CD4-positive, CD25-positive, alpha-beta regulatory T cell (primary cell): ENCODE measurements around the gene PHC2. TPM values are rescaled to one million over a fixed set of nuclear protein-coding genes. Genes with fewer than 3 reads are reported as not detected.

Experiments used
- ATAC-seq, 2 donors: fragments of 150-1000 bp; cut with Tn5 transposase; one replicate each; pipeline ENCODE4 v1.10.0; 2021; ENCODE audit warnings: low read depth in 2 of 2, moderate number of reproducible peaks in 2 of 2, moderate library complexity in 1 of 2
- DNase-seq, 3 donors: peaks; one replicate each; pipeline versions ENCODE4 v3.0.0 to v3.0.0-alpha.2; 2012 to 2022; ENCODE audit warnings: mixed read lengths in 1 of 3
- H3K27ac ChIP-seq: one replicate; pipeline ENCODE4 v1.7.0; 2013; ENCODE audit warnings: mild to moderate bottlenecking, low read length; ENCODE audit not compliant: insufficient read depth, poor library complexity, severe bottlenecking
- H3K27me3 ChIP-seq: one replicate; pipeline ENCODE4 v1.7.0; 2013; ENCODE audit warnings: low read length; ENCODE audit not compliant: control insufficient read depth, insufficient read depth
- H3K36me3 ChIP-seq: one replicate; pipeline ENCODE4 v1.7.0; 2013; ENCODE audit warnings: mild to moderate bottlenecking, low read length, moderate library complexity; ENCODE audit not compliant: control insufficient read depth, insufficient read depth
- H3K4me1 ChIP-seq: 2 replicates; pipeline ENCODE4 v1.7.0; 2013; ENCODE audit warnings: mild to moderate bottlenecking, low read length; ENCODE audit not compliant: insufficient read depth, control insufficient read depth, poor library complexity, severe bottlenecking
- H3K4me3 ChIP-seq: one replicate; pipeline ENCODE4 v1.7.0; 2013; ENCODE audit warnings: low read depth, mild to moderate bottlenecking, low read length, moderate library complexity
- H3K9me3 ChIP-seq, 2 experiments: 1 replicate in 1 of 2; 2 replicates in 1 of 2; pipeline ENCODE4 v1.7.0; 2013; ENCODE audit warnings: low read length in 2 of 2, mild to moderate bottlenecking in 1 of 2, moderate library complexity in 1 of 2; ENCODE audit not compliant: control insufficient read depth in 2 of 2
- H3K27ac Mint-ChIP-seq, 3 donors: one replicate each; pipeline ENCODE4 v1.8.0; 2020 to 2022; ENCODE audit warnings: mild to moderate bottlenecking in 3 of 3, mixed read lengths in 3 of 3, moderate library complexity in 2 of 3
- H3K27me3 Mint-ChIP-seq: one replicate; pipeline ENCODE4 v1.8.0; 2022; ENCODE audit warnings: mild to moderate bottlenecking, mixed read lengths
- H3K36me3 Mint-ChIP-seq: one replicate; pipeline ENCODE4 v1.8.0; 2020; ENCODE audit warnings: mixed read lengths
- H3K4me1 Mint-ChIP-seq, 4 donors: one replicate each; pipeline ENCODE4 v1.8.0; 2020 to 2022; ENCODE audit warnings: mixed read lengths in 4 of 4, mild to moderate bottlenecking in 1 of 4
- H3K4me3 Mint-ChIP-seq, 4 donors: one replicate each; pipeline ENCODE4 v1.8.0; 2020 to 2022; ENCODE audit warnings: mild to moderate bottlenecking in 4 of 4, mixed read lengths in 4 of 4, moderate library complexity in 3 of 4
- H3K9me3 Mint-ChIP-seq, 7 donors: one replicate each; pipeline ENCODE4 v1.8.0; 2020 to 2022; ENCODE audit warnings: mixed read lengths in 7 of 7, mild to moderate bottlenecking in 3 of 7, moderate library complexity in 2 of 7
- polyA plus RNA-seq, 4 donors: library from polyadenylated mRNA; unstranded; fragments of 300-500 nt; fragmentation: Illumina TruSeq; gene quantifications; one replicate each; pipeline ENCODE4 v1.2.3, GENCODE V29; 2021
- total RNA-seq: library from RNA; stranded (reverse); gene quantifications from one replicate; pipeline ENCODE4 v1.2.3, GENCODE V29; 2022

PHC2 gene
- total and polyA plus RNA-seq, 5 donors from 2014 or later, result 9.7 to 34.8 (median 20.7) TPM

- Mint-ChIP-seq H3K4me1 (peaks cover 0 to 4% (median 0%) of the 10 kb centered on the region in 4 donors), H3K4me3 (no peak overlapping the region), H3K9me3 (peaks cover 0 to 3% (median 0%) of the 10 kb centered on the region in 7 donors), H3K27ac (no peak overlapping the region), H3K36me3 (peaks cover 4% of the 10 kb centered on the region), H3K27me3 (peaks cover 44% of the 10 kb centered on the region)
- DNase-seq (no peak), ATAC-seq (no peak)
- Histone ChIP-seq H3K36me3 (no peaks in the 10 kb centered on the region), H3K4me1 (no peaks in the 10 kb centered on the region), H3K9me3 (no peaks in the 10 kb centered on the region), H3K4me3 (no peak overlapping the region), H3K27me3 (peaks cover 23% of the 10 kb centered on the region), H3K27ac (no peak overlapping the region)
Measured at GRCh38 chr1:33443705-33444180, 12.8 kb upstream of the PHC2 start.

- DNase-seq (no peak), ATAC-seq (no peak)
- Mint-ChIP-seq H3K4me3 (no peak overlapping the region), H3K9me3 (peaks cover 0 to 2% (median 0%) of the 10 kb centered on the region in 7 donors), H3K27me3 (peaks cover 44% of the 10 kb centered on the region), H3K36me3 (peaks cover 4% of the 10 kb centered on the region), H3K27ac (no peak overlapping the region), H3K4me1 (peaks cover 0 to 4% (median 0%) of the 10 kb centered on the region in 4 donors)
- H3K27ac ChIP-seq, result no peak overlapping the region
- no peaks in the 10 kb centered on the region for H3K4me1 ChIP-seq
- H3K27me3 ChIP-seq, result peaks cover 23% of the 10 kb centered on the region
- H3K9me3 ChIP-seq, result no peaks in the 10 kb centered on the region
- H3K36me3 ChIP-seq, result no peaks in the 10 kb centered on the region
- no peak overlapping the region for H3K4me3 ChIP-seq
Measured at GRCh38 chr1:33443080-33443704, 12.3 kb upstream of the PHC2 start.

DNA sequence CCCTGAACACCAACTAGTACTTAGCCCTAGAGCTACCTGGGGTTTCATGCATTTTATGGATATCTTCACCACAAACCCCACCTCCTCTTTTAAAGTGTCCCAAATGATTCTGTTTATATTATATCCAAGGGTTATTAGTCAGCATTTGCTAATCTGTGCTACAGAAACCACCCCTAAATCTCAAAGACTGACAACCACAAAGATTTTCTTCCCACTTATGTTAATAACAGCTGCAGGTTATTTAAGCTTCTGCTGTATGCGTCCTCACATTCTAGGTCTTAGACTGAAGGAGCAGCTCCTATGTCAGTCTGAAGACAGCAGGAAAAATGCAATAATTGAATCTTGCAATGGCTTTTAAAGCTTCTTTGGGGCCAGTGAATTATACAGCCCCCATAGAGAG is 11.2 kb upstream of the PHC2 start:
- no peaks in the 10 kb centered on the region for H3K9me3 ChIP-seq
- ATAC-seq, result no peak

DNA sequence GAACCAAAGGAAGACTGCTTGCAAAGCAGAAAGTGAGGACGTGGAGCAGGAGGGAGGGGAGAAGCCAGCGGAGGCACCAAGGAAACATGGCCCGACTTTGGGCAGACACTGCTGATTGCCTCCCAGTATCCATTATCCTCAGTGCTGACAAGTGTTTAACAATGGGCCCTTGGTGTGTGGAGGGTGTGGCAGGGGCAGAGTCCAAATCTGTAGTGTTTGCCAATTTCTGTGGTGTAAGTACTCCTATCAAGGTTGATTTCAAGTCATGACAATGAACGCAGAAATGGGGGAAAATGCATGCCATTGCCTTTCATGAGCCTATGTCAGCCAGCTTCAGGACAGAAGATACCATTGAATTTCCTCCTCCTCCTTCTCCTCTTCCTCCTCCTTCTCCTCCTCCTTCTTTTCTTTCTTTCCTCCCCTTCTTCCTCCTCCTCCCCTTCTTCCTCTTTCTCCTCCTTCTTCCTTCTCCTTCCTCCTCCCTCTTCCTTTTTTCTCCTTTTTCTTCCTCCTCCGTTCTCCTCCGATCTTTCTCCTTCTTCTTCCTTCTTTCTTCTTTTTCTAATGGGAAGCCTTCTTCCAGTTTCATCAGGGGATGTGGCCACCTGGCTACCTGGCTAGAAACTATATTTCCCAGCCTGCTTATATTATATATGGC is 10.3 kb upstream of the PHC2 start:
- Histone ChIP-seq H3K27me3 (peaks cover 16% of the 10 kb centered on the region), H3K27ac (no peak overlapping the region), H3K36me3 (no peaks in the 10 kb centered on the region), H3K4me3 (no peak overlapping the region), H3K9me3 (no peaks in the 10 kb centered on the region), H3K4me1 (no peaks in the 10 kb centered on the region)
- no peak overlapping the region for H3K4me3 Mint-ChIP-seq
- H3K4me1 Mint-ChIP-seq, result peaks cover 0 to 4% (median 0%) of the 10 kb centered on the region in 4 donors
- peaks cover 37% of the 10 kb centered on the region for H3K27me3 Mint-ChIP-seq
- no peak for DNase-seq
- no peaks in the 10 kb centered on the region for H3K9me3 Mint-ChIP-seq
- no peak for ATAC-seq
- peaks cover under 1% of the 10 kb centered on the region for H3K36me3 Mint-ChIP-seq
- H3K27ac Mint-ChIP-seq, result no peak overlapping the region

More for the DNA sequence above, 11.2 kb upstream of the PHC2 start:
- Mint-ChIP-seq H3K27me3 (peaks cover 41% of the 10 kb centered on the region), H3K4me1 (peaks cover 0 to 4% (median 0%) of the 10 kb centered on the region in 4 donors), H3K9me3 (no peaks in the 10 kb centered on the region), H3K36me3 (peaks cover 4% of the 10 kb centered on the region), H3K27ac (no peak overlapping the region), H3K4me3 (no peak overlapping the region)
- H3K36me3 ChIP-seq, result no peaks in the 10 kb centered on the region
- peaks cover 16% of the 10 kb centered on the region for H3K27me3 ChIP-seq
- DNase-seq, result no peak
- H3K4me3 ChIP-seq, result no peak overlapping the region
- no peaks in the 10 kb centered on the region for H3K4me1 ChIP-seq
- H3K27ac ChIP-seq, result no peak overlapping the region

- Mint-ChIP-seq H3K36me3 (no peaks in the 10 kb centered on the region), H3K27ac (peak overlapping the region in 1 of 3 donors; percentile 72), H3K9me3 (no peaks in the 10 kb centered on the region), H3K4me3 (no peak overlapping the region), H3K4me1 (peaks cover 0 to 4% (median 0%) of the 10 kb centered on the region in 4 donors), H3K27me3 (peaks cover 32% of the 10 kb centered on the region)
- H3K4me3 ChIP-seq, result no peak overlapping the region
- DNase-seq, result no peak
- no peaks in the 10 kb centered on the region for H3K36me3 ChIP-seq
- no peaks in the 10 kb centered on the region for H3K4me1 ChIP-seq
- ATAC-seq, result no peak
- H3K27me3 ChIP-seq, result peaks cover 16% of the 10 kb centered on the region
- H3K9me3 ChIP-seq, result no peaks in the 10 kb centered on the region
- H3K27ac ChIP-seq, result no peak overlapping the region
Measured at GRCh38 chr1:33439662-33440061, 8.8 kb upstream of the PHC2 start.

DNA sequence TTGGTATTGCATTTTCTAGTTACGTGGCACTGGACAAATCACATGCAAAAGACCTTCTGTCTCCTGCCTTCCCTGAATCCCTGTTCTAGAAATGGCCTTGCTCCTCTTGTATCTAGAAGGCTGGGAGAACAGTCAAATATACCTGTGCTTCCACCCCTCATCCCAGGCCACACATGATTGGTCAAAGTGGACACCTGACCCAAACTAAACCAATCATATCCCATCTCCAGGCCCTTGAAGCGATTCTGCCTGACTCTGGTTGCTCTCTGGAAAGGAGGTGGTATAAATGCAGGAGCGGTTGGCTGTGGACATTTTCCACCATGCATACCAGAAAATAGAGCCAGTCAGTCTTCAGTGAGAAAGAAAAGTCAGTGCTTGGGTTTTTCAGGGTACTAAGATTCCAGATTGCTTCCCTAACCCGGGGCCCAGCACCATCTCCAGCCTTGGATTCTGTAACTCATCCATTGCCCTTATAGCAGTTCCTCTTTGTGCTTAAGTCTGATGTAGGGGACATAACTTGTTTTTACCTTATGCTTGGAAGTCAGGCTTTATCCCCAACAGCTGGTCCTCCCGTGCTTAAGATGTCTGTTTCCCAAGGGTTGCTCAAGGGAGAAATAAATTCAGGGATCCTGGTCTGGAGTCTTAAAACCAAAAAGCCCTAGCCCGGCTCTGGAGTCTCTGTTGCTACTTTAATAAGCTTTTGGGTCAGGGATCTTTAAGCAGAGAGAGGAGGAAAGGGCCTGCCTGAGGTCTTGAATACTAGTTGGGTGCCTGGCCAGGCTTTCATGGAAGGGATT is 7.7 kb upstream of the PHC2 start:
- no peak for DNase-seq
- Histone ChIP-seq H3K27ac (no peak overlapping the region), H3K9me3 (no peaks in the 10 kb centered on the region), H3K4me1 (no peaks in the 10 kb centered on the region), H3K27me3 (peaks cover 19% of the 10 kb centered on the region), H3K36me3 (no peaks in the 10 kb centered on the region), H3K4me3 (no peak overlapping the region)
- Mint-ChIP-seq H3K27ac (no peak overlapping the region), H3K36me3 (no peaks in the 10 kb centered on the region), H3K9me3 (no peaks in the 10 kb centered on the region), H3K4me3 (no peak overlapping the region), H3K4me1 (peaks cover 0 to 4% (median 0%) of the 10 kb centered on the region in 4 donors), H3K27me3 (peaks cover 37% of the 10 kb centered on the region)
- ATAC-seq, result no peak

DNA sequence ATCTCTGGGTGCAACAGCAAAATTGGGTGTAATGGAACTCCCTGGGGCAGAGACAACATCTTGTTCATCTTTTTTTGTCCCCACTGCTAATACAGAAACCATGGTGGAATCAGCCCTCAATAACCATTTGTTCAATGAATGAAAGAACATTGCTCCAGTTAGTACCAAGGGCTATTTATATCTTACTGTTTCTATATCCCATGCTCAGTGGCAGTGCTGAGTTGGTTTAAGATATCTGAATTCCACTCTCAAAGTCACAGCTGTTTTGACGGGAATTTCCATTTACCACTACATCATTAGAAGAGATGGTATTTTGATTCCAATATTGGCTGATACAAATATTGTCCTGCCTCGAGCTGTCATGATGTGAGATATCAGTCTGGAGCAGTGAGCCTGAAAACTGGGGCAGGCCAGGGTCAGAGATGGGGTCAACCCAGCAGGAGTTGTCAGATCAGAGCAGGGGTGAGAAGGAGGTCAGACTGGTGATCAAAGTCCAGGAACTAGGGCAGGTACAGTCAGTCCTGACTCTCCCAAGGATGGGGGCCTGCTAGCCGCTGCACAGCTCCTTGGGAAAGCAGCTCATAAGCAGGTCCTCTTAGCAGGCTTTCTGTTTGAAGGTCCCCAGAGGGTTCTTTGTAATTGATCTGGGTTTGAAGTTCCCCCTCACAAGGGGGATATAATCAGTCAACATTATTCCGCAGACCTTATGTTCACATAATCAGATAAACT is 5.8 kb upstream of the PHC2 start:
- Histone ChIP-seq H3K36me3 (no peaks in the 10 kb centered on the region), H3K4me3 (no peak overlapping the region), H3K4me1 (no peaks in the 10 kb centered on the region), H3K27me3 (peaks cover 12% of the 10 kb centered on the region), H3K27ac (no peak overlapping the region), H3K9me3 (no peaks in the 10 kb centered on the region)
- H3K4me3 Mint-ChIP-seq, result no peak overlapping the region
- peaks cover 24% of the 10 kb centered on the region for H3K27me3 Mint-ChIP-seq
- no peak for DNase-seq
- H3K9me3 Mint-ChIP-seq, result no peaks in the 10 kb centered on the region
- H3K36me3 Mint-ChIP-seq, result no peaks in the 10 kb centered on the region
- H3K4me1 Mint-ChIP-seq, result no peaks in the 10 kb centered on the region
- ATAC-seq, result no peak
- H3K27ac Mint-ChIP-seq, result no peak overlapping the region
